ENCODE results near the gene ZDHHC22.
A peak's percentile ranks its signal among the peaks of the same experiment; 100 is the strongest.

ZDHHC22 gene, protein sequence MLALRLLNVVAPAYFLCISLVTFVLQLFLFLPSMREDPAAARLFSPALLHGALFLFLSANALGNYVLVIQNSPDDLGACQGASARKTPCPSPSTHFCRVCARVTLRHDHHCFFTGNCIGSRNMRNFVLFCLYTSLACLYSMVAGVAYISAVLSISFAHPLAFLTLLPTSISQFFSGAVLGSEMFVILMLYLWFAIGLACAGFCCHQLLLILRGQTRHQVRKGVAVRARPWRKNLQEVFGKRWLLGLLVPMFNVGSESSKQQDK

DNA sequence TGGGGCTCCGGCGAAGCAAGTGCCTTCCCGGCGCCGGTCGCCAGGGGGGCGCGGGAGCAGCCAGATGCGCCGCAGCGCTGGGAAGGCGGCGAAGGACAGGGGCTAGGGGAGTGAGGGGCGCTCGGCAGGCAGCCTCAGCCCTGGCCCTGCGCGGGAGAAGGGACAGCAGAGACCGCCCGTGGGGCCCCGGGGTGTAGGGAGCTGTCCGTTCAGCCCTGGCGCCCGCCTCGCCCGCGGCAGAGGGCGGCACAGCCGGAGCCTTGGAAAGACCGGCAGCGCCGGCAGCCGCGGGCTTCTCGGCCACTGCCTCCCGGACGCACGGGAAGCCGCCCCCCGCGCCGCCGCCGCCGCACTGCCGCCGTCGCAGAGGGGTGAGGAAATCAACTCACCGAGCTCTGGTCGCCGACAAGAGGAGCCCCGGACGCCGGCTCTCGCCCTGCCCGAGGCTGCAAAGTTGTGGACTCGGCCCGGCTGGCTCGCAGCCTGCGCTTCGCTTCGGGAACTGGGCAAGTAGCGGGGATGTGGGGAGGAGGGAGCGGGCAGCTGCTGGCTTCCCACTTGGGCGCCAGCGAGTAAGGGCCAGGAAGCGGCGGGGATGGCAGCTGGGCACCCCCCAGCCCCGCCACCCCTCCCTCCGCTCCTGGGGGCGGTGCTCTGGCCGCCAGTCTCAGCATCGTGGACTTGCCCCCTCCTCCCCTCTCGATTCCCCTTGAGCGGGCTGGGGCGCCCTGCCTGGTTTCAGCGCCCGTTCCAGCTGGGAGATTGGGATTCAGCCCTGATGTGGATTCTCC is at the start of gene ZDHHC22:
TSS of gene ZDHHC22 (minus strand) at position 578 of the 791 bp plus-strand sequence. CDS start 2,053 bp downstream, outside the sequence.
- Histone ChIP-seq H3K9me3 (ENCODE audit: control insufficient read depth, insufficient read depth, low read length) (no peaks in the 10 kb centered on the region), H3K27me3 (ENCODE audit: control insufficient read depth, low read length) (peaks cover 93% of the 10 kb centered on the region), H3K36me3 (ENCODE audit: control insufficient read depth, low read length) (no peaks in the 10 kb centered on the region), H3K79me2 (ENCODE audit: control insufficient read depth, low read length) (no peaks in the 10 kb centered on the region), H3K27ac (ENCODE audit: low read depth, low read length) (no peak within 1 kb of the TSS), H3F3A (ENCODE audit: control insufficient read depth, insufficient read depth) (no peaks in the 10 kb centered on the region), H3K4me3 (ENCODE audit: low read length) (0 out of 2 replicates have a peak within 1 kb of the TSS, but pooled peaks have one; percentile 4), H3K4me2 (ENCODE audit: low read length) (peak within 1 kb of the TSS; percentile 42), H3K4me1 (ENCODE audit: control insufficient read depth, low read length) (peaks cover 13% of the 10 kb centered on the region), H4K20me1 (ENCODE audit: control insufficient read depth, insufficient read depth, low read depth, low read length) (no peaks in the 10 kb centered on the region), H3K9me2 (replicated peaks; ENCODE audit: control insufficient read depth, low read length) (no peaks in the 10 kb centered on the region)
- TF ChIP-seq, protein P1, sequence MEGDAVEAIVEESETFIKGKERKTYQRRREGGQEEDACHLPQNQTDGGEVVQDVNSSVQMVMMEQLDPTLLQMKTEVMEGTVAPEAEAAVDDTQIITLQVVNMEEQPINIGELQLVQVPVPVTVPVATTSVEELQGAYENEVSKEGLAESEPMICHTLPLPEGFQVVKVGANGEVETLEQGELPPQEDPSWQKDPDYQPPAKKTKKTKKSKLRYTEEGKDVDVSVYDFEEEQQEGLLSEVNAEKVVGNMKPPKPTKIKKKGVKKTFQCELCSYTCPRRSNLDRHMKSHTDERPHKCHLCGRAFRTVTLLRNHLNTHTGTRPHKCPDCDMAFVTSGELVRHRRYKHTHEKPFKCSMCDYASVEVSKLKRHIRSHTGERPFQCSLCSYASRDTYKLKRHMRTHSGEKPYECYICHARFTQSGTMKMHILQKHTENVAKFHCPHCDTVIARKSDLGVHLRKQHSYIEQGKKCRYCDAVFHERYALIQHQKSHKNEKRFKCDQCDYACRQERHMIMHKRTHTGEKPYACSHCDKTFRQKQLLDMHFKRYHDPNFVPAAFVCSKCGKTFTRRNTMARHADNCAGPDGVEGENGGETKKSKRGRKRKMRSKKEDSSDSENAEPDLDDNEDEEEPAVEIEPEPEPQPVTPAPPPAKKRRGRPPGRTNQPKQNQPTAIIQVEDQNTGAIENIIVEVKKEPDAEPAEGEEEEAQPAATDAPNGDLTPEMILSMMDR (IDR thresholded peaks at IDR 0.05; ENCODE audit: low read depth, low read length, poor library complexity, severe bottlenecking): no peak
- TF ChIP-seq EZH2phosphoT487 (IDR thresholded peaks at IDR 0.05; ENCODE audit: borderline replicate concordance, low read length): 0 out of 2 replicates have a peak, but pooled peaks have one; percentile 41

DNA sequence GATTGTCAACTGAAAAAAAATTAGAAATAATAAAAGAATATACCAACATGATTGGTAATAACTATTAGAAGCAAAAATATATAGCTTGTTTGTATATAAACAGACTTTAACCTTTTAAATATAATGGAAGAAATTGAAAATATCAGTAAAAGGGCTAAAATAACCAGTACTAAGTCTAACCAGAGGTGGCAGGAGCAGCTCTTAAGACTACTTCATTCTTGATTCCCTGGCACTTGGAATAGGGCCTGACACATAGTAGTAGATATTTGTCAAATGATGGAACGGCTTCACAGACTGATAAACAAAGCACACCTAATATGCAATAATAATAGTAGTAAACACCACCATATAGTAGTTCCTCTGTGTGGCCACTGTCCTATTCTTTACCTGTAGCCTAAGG is 49.4 kb upstream of the ZDHHC22 start:
- no peaks in the 10 kb centered on the region for H4K20me1 ChIP-seq (ENCODE audit: control insufficient read depth, insufficient read depth, low read depth, low read length)
- H3K27ac ChIP-seq (ENCODE audit: low read depth, low read length): no peak overlapping the region
- H3K9me3 ChIP-seq (ENCODE audit: control insufficient read depth, insufficient read depth, low read length): no peaks in the 10 kb centered on the region
- no peaks in the 10 kb centered on the region for H3K79me2 ChIP-seq (ENCODE audit: control insufficient read depth, low read length)
- no peak overlapping the region for H3K4me2 ChIP-seq (ENCODE audit: low read length)
- TF ChIP-seq, protein P1 (IDR thresholded peaks at IDR 0.05; ENCODE audit: low read depth, low read length, poor library complexity, severe bottlenecking): no peak
- TF ChIP-seq EZH2phosphoT487 (IDR thresholded peaks at IDR 0.05; ENCODE audit: borderline replicate concordance, low read length): no peak
- no peak overlapping the region for H3K4me3 ChIP-seq (ENCODE audit: low read length)
- H3K4me1 ChIP-seq (ENCODE audit: control insufficient read depth, low read length): peaks cover 6% of the 10 kb centered on the region
- H3K9me2 ChIP-seq (replicated peaks; ENCODE audit: control insufficient read depth, low read length): no peaks in the 10 kb centered on the region
- no peaks in the 10 kb centered on the region for H3K27me3 ChIP-seq (ENCODE audit: control insufficient read depth, low read length)
- H3F3A ChIP-seq (ENCODE audit: control insufficient read depth, insufficient read depth): peaks cover 3% of the 10 kb centered on the region; the same call in 1 of the 2 replicates
- H3K36me3 ChIP-seq (ENCODE audit: control insufficient read depth, low read length): no peaks in the 10 kb centered on the region

DNA sequence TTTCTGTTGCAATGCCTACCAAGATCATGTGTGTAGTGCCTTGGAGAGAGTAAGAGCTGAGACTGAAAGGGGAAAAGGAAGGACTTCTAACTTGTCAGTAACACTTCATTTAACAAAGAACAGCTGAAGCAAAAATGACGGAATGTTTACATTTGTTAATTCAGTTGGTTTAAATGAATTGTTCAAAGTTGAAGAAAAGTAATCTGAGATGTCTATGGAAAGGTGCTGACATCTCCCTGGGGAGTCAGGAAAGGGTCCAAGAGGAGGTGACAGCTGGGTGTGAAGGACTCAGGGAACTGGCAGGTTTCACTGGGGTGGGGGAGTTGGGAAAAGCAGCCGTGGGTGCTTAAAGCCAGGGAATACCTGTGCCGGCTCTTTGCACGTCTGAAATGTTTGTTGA is 47.9 kb upstream of the ZDHHC22 start:
- Histone ChIP-seq H3K27me3 (ENCODE audit: control insufficient read depth, low read length) (no peaks in the 10 kb centered on the region), H3F3A (ENCODE audit: control insufficient read depth, insufficient read depth) (peaks cover 3% of the 10 kb centered on the region; the same call in 1 of the 2 replicates), H3K79me2 (ENCODE audit: control insufficient read depth, low read length) (no peaks in the 10 kb centered on the region), H3K9me2 (replicated peaks; ENCODE audit: control insufficient read depth, low read length) (no peaks in the 10 kb centered on the region), H4K20me1 (ENCODE audit: control insufficient read depth, insufficient read depth, low read depth, low read length) (no peaks in the 10 kb centered on the region), H3K4me2 (ENCODE audit: low read length) (no peak overlapping the region), H3K4me3 (ENCODE audit: low read length) (no peak overlapping the region), H3K27ac (ENCODE audit: low read depth, low read length) (no peak overlapping the region), H3K36me3 (ENCODE audit: control insufficient read depth, low read length) (no peaks in the 10 kb centered on the region), H3K9me3 (ENCODE audit: control insufficient read depth, insufficient read depth, low read length) (no peaks in the 10 kb centered on the region), H3K4me1 (ENCODE audit: control insufficient read depth, low read length) (peaks cover 10% of the 10 kb centered on the region)
- no peak for TF ChIP-seq EZH2phosphoT487 (IDR thresholded peaks at IDR 0.05; ENCODE audit: borderline replicate concordance, low read length)
- TF ChIP-seq, protein P1 (IDR thresholded peaks at IDR 0.05; ENCODE audit: low read depth, low read length, poor library complexity, severe bottlenecking): no peak

Measured in DOHH2 (cell line).